Ovary (tissue), 3 donors: ENCODE data around the gene NKAPD1.
"Not testable (repeated sequence)": the region's sequence is repeated elsewhere in the genome, so short reads cannot be mapped to it uniquely, and the experiment has no call there.

Experiments
- EP300 ChIP-seq: sonication (generic); formaldehyde crosslinking; IDR thresholded peaks from one replicate; pipeline ENCODE4 v1.6.1; 2017; ENCODE audit warnings: antibody characterized with exemption
- POLR2A ChIP-seq: fragments of 450-650 bp; IDR thresholded peaks from one replicate; pipeline ENCODE4 v1.6.1; 2017; ENCODE audit warnings: antibody characterized with exemption, mild to moderate bottlenecking, moderate library complexity
- TF ChIP-seq, protein P1 (sequence below), 3 donors: fragments of 450-650 bp in 2 of 3; fragments of 200-600 bp in 1 of 3; IDR thresholded peaks; one replicate each; pipeline versions ENCODE4 v1.5.1 to v1.8.0; 2016 to 2022; ENCODE audit warnings: antibody characterized with exemption in 3 of 3, mild to moderate bottlenecking in 1 of 3
- donor health status: DM: no; HTN: no; CAD: no.

DNA sequence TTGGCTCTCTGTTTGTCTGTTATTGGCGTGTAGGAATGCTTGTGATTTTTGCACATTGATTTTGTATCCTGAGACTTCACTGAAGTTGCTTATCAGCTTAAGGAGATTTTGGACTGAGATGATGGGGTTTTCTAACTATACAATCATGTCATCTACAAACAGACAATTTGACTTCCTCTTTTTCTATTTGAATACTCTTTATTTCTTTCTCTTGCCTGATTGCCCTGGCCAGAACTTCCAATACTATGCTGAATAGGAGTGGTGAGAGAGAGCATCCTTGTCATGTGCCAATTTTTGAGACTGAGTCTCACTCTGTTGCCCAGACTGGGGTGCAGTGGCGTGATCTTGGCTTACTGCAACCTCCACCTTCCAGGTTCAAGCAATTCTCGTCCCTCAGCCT lies 25.8 kb upstream of the NKAPD1 start:
- not testable (repeated sequence) for TF ChIP-seq POLR2A, EP300
- TF ChIP-seq, protein P1, sequence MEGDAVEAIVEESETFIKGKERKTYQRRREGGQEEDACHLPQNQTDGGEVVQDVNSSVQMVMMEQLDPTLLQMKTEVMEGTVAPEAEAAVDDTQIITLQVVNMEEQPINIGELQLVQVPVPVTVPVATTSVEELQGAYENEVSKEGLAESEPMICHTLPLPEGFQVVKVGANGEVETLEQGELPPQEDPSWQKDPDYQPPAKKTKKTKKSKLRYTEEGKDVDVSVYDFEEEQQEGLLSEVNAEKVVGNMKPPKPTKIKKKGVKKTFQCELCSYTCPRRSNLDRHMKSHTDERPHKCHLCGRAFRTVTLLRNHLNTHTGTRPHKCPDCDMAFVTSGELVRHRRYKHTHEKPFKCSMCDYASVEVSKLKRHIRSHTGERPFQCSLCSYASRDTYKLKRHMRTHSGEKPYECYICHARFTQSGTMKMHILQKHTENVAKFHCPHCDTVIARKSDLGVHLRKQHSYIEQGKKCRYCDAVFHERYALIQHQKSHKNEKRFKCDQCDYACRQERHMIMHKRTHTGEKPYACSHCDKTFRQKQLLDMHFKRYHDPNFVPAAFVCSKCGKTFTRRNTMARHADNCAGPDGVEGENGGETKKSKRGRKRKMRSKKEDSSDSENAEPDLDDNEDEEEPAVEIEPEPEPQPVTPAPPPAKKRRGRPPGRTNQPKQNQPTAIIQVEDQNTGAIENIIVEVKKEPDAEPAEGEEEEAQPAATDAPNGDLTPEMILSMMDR (IDR thresholded peaks at IDR 0.05), result not testable (repeated sequence)
